GM21528 (cell line): ENCODE results near the gene EVI5L.
"Not testable (repeated sequence)": the region's sequence is repeated elsewhere in the genome, so short reads cannot be mapped to it uniquely, and the experiment has no call there.

ENCODE experiments used
- ATAC-seq: cut with Tn5 transposase; IDR thresholded peaks from one replicate; pipeline ENCODE4 v1.9.1; 2021; ENCODE audit warnings: mild to moderate bottlenecking, moderate library complexity; ENCODE audit not compliant: unreplicated experiment, low FRiP score

The EVI5L gene

DNA sequence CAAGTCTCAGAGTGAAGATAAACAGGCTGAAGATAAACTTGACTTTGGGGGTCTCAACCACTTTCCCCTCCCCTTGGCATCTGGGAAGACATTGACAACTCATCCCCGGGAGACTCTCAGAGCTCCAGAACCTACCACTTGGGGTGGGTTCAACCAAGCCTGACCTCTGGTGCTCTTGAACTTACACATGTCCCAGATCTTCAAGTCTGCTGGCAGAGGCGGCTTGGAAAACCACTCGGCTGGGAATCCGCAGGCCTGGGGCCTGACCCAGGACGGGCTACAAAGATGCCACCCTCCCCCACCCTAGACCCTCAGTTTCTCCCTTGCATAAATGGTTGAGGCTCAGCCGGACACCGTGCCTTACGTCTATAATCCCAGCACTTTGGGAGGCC is 58.8 kb downstream of the EVI5L start:
- no peak for ATAC-seq

DNA sequence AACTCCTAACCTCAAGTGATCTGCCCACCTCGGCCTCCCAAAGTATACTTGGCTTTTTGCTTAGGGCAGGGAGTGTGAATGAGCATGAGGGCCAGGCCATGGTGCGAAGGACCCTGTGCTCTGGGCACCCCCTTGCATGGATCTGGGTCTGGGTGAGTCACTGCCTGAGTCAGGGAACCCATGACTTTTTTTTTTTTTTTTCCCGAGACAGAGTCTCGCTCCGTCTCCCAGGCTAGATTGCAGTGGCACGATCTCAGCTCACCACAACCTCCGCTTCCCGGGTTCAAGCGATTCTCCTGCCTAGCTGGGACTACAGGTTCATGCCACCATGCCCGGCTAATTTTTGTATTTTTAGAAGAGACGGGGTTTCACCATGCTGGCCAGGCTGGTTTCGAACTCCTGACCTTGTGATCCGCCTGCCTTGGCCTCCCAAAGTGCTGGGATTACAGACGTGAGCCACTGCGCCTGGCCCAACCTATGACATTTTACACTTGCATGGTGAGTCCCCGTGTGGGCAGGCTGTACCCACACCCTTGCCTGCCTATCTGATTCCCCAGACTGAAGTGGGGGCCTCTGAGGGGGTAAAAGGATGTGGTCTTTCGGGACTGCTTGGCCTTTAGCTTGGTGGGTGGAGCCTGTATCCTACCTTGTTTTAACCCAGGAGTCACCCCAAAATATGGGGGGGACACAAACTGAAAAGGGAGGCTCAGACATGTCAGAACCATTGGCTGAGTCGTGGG is 63.5 kb downstream of the EVI5L start:
- not testable (repeated sequence) for ATAC-seq

DNA sequence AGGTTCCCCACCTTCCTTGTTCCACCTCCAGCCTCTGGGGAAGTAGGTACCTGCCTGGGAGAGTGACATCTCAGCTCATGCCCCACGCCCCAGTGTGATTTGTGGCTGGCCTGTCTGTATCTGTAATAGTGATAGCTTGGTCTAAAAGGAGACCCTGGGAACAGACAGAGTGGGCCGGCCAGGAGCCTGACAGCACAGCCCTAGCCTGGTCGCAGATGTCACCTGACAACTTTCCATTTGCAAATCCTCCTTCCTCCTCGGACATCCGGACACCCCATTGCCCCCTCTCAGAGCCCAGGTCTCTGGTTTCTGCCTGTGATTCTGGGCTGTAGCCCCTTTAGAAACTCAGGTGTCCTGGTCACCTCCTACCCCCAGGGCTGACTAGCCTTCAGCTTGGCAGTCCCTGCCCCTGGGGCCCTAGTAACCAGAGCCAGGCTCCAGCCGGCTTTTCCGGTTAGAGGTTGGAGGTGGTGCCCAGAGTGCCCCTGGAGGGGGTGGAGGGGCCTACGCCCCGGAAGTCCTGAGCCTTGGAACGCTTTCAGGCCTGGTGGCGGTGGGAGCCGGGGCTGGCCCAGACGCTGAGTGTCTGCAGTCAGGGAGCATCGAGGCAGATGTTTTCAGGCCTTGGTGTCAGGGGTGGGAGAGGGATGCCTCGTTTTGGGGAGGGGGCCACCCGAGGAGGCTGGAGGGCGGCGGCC is 64.7 kb downstream of the EVI5L start:
- ATAC-seq: no peak

DNA sequence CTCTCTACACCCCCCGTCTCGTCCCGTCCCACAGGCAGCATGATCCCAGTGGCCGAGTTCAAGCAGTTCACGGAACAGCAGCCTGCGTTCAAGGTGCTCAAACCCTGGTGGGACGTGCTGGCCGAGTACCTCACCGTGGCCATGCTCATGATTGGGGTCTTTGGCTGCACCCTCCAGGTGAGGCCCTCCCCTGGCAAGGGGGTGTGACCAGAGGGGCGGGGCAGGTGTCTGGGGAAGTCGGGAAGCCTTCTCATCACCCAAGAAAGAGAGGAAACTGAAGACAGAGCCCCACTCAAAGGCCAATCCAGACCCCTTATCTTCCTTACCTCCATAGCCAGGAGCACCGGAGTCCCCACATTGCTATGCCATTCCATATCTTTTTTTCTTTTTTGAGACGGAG is 65.5 kb downstream of the EVI5L start:
- ATAC-seq: no peak

DNA sequence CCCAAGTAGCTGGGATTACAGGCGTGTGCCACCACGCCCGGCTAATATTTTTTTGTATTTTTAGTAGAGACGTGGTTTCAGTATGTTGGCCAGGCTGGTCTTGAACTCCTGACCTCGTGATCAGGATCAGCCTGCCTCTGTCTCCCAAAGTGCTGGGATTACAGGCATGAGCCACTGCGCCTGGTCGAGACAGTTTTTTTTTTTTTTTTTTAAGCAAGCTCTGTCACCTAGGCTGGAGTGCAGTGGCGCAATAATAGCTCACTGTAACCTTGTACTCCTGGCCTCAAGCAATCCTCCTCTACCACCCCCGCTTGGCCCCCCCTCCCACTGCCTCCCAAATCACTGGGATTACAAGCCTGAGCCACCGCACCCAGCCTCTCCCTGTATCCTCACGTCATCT is 67.3 kb downstream of the EVI5L start:
- ATAC-seq: no peak

DNA sequence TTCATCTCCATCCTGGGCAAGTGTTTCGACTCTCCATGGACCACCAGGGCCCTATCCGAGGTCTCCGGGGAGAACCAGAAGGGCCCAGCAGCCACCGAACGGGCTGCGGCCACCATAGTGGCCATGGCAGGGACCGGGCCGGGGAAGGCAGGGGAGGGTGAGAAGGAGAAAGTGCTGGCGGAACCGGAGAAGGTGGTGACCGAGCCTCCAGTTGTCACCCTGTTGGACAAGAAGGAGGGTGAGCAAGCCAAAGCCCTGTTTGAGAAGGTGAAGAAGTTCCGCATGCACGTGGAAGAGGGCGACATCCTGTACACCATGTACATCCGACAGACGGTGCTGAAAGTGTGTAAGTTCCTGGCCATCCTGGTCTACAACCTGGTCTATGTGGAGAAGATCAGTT is 68.9 kb downstream of the EVI5L start:
- no peak for ATAC-seq

DNA sequence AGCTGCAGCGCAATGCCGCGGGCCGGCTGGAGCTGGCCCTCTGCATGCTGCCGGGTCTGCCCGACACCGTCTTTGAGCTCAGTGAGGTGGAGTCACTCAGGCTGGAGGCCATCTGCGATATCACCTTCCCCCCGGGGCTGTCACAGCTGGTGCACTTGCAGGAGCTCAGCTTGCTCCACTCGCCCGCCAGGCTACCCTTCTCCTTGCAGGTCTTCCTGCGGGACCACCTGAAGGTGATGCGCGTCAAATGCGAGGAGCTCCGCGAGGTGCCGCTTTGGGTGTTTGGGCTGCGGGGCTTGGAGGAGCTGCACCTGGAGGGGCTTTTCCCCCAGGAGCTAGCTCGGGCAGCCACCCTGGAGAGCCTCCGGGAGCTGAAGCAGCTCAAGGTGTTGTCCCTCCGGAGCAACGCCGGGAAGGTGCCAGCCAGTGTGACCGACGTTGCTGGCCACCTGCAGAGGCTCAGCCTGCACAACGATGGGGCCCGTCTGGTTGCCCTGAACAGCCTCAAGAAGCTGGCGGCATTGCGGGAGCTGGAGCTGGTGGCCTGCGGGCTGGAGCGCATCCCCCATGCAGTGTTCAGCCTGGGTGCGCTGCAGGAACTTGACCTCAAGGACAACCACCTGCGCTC is 69.8 kb downstream of the EVI5L start:
- ATAC-seq: no peak

DNA sequence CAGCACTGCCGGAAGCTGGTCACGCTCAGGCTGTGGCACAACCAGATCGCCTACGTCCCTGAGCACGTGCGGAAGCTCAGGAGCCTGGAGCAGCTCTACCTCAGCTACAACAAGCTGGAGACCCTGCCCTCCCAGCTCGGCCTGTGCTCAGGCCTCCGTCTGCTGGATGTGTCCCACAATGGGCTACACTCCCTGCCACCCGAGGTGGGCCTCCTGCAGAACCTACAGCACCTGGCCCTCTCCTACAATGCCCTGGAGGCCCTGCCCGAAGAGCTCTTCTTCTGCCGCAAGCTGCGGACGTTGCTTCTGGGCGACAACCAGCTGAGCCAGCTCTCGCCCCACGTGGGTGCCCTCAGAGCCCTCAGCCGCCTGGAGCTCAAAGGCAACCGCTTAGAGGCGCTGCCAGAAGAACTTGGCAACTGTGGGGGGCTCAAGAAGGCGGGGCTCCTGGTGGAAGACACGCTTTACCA is 70.4 kb downstream of the EVI5L start:
- no peak for ATAC-seq

DNA sequence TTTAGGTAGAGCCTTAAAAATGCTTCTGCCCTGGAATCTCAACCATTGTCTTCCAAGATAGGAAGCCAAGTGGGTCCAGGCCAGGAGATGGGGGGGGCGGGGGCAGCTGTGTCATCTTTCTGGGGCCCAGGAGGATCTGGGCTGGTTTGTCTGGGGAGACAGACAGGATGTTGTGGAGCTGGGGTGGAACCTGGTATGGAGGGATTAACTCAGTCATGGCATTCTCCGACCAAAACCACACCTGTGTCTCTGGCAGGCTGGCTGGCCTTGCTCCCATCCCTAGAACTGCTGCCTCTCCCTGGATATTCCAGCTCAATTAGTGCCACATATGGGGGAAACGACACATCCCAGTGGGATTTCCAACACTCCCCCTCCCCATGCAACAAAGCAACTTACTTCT is 70.9 kb downstream of the EVI5L start:
- no peak for ATAC-seq

DNA sequence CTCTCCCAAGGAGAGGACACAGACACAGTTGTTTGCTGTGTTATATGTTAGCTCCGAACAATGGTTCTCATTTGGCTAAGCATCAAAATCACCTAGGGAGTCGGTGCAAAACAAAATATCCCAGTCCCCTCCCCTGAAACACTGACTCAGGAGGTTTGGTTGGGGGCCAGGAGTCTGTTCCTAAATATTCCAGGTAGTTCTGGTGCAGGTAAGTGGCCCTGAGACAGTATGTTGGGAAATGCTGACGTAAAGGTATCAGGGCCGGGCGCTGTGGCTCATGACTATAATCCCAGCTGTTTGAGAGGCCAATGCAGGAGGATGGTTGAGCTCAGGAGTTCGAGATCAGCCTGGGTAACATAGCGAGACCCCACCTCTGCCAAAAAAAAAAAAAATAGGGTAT is 71.3 kb downstream of the EVI5L start:
- ATAC-seq: no peak

DNA sequence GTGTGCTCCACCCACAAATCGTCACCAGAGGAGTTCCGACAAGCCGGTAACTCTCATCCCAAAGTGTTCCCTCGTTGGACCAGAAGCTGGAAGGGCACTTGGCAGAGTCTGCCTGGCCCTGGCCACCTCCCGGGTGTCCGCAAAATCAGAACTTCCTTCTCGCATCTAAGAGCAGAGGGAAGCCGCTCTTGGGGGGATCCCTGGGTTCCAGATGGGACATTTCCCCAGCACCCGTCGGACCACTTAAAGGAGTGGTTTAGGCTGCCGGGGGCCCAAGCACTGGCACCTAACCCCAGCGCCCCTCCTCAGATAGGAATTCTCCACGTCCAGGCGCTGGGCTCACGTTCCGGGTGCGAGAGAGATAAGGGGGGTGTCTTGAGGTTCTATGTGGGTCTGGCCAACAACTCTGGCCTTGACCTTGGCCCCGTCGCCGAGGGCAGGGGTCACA is 72.8 kb downstream of the EVI5L start:
- peak; percentile 9 for ATAC-seq

DNA sequence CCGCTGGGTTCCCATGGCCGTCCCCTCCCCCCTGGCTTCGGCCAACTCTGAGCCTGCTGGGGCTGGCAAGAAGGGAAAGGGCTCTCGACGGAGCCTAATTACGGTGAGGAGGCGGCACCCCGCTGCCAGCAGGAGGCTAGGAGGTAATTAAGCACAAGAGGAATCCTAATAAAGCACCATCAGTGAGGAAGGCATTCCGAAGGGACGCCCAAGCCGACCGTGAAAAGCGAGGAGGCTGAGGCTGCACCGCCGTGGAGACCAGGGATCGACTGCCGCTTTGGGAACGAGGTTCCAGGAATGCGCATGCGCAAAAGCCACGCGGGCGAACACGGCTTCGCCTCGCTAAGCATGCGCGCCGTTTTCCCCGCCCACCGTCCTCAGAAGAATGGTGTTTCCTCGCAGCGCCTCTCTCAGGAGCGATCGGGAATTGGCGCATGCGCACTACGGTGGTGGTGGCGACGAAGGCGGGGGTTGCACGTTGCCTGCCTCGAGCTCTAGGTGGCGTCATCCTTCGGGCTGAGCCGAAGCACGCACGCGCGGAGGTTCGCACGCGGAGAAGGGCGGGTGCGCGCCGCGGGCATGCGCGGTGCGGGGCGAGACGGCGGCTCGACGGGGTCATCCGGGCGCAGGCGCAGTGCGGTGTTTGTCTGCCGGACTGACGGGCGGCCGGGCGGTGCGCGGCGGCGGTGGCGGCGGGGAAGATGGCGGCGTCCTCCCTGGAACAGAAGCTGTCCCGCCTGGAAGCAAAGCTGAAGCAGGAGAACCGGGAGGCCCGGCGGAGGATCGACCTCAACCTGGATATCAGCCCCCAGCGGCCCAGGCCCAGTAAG is 73.4 kb downstream of the EVI5L start, which contains the start of gene MAP2K7:
Gene MAP2K7, plus strand, starts transcription at position 634 of the 830 bp plus-strand sequence. Its CDS starts 68 bp downstream, at position 702.
- peak; percentile 77 for ATAC-seq

DNA sequence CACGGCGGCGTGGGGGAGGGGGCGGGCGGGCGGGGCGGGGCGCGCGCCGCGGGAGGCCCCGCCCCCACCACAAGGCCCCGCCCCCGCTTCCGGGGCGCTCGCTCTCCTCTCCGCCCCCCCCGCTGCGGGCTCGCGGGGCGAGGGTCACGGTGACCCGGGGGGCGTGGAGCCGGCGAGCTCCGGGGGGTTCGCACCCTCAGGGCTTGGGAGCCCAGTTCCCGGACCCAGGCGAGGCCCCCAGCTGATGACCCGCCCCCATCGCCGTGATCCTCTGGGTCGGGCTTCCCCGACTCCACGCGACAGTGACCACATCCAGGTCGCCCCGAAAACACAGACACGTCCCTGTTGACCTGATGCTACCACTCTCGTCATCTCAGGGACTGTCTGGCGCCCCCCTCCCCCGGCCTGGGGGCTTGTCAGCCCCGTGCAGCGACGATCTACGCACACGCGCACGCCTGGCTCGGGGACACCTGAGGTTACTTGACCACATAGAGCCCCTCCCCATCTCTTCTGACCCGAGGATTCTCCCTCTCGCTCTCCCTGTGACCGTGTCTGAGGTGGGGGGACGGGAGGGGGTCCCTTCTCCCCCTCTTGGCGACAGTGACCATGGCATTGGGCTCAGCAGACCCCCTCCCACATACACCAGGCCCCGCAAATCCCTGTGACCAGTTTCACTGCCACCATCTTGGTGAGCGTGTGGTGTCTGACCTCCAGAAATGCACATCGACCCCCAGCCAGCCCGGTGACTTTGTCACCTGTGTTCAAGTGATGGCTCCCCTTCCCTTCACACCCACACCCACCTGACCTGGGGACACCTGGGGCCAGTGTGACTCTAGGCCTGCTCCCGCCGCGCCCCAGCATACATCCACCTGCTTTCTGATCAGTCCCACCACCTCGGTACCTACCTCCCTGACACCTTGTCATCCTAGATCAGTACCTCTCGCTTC is 74.3 kb downstream of the EVI5L start:
- ATAC-seq: peak; percentile 29

DNA sequence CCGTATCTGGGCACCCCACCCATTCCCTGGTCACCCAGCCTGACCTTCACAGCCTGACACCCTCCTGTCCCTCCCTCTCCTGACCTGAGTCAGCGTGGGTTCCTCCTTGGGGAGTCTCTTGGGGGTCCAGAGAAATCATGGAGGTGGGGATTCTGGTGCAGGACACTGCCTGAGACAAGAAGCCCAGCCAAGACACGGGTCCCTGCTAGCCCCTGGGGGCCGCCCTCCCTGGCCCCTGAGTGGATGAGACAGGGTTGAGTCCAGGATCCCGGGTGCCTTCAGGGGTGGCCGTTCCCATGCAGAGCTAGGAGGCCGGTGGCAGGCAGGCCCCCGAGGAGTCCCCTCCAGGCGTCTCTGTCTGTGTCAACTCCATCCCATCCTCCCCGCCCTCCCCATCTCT is 75.2 kb downstream of the EVI5L start:
- no peak for ATAC-seq

DNA sequence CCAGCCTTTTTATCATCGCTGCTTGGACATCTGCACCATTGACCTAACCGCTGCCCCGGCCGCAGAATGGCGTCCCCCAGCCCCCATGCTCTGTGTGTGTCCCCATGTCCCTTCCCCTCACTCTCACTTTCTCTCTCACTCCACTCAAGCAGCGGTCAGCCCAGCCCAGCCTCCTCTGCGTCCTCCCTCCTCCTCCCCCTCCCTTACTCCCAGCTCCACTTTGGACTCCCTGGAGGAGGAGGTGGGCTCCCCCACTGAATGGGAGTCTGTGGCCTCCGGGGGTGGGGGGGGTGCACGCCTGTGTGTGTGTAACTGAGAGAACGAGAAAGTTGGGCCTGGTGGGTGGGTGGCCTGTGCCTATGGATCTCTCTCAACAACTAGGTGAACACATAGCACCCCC is 75.8 kb downstream of the EVI5L start:
- ATAC-seq: no peak

DNA sequence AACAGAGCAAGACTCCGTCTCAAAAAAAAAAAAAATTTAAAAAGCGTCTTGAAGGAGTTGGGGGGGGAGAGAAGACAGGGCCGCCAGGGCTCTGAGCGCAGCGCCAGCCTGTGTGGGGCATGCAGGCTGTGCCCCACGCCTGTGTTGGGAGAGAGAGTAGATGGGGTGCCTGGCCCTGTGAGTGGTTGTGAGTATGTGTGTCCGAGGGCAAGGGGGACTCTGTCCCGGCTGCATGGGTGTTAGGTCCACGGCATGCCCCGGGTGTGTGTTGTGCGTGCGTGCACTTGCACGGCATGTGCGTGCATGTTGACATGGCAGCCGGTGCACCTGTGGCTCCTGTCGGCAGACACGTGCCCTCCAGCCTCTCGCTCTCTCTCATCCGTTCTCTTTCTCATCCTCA is 77.1 kb downstream of the EVI5L start:
- no peak for ATAC-seq

DNA sequence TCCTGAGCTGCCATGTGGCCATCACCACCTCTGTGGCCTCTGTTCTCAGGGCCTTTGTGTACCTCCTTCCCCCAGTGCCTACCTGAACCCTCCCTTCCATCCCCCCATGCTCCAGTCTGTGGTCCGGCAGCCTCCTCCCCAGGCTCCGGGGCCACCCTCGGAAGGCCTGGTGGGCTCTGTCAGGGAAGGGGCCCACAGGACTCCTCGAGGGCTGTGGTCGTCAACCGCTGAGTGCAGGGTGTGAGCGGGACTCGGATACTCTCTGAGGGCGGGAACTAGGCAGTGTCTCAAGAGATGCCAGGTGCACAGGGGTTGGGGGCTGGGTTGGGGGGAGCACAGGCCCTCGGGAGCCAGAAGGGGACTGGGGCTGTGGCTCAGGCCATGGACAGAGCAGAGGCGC is 77.5 kb downstream of the EVI5L start:
- ATAC-seq: no peak

DNA sequence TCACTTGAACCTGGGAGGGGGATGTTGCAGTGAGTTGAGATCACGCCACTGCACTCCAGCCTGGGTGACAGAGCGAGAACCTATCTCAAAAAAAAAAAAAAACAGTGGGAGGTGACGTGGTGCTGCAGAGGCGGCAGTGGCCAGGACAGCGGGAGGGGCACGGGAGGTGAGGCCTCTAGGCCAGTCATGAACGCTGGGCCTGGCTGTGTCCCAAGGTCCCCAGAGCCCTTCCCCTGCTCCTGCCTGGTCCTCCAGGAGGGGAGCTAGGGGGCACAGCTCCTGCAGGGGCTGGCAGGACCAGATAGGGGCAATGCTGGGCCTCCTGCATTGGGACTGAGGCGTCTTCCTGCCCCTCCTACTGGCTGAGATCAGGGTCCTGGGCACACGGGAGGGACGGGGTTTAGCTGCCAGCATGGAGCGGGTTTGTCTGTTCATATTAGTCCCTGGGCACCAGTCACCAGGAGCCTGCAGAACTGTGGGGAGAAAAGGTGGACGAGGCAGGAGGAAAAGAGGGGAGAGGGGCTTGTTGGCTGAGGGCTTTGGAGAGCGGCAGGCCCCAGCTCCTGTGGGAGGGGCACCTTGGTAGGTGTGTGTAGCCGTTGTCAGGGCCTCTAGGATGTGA is 78.2 kb downstream of the EVI5L start:
- ATAC-seq: no peak
